ENCODE data around the gene SRGAP2.
"Not testable (repeated sequence)": the region's sequence is repeated elsewhere in the genome, so short reads cannot be mapped to it uniquely, and the experiment has no call there.

Gene SRGAP2

DNA sequence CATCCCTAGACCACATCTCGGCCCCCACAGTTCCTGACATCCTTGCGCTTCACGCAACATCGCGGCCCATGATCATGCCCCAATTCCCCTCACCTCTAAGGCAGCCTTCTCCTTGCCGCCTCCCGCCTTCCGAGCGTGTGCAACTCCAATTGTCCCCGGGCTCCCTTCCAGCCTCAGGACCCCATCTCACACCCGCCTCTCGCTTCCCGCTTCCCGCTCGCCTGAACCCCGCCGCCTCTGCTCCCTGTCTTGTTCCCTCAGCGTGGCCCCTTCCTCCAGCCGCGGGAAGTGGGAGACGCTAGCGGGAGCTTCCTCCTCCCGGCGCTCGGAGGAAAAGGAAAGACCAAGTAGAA lies 794 bp downstream of the SRGAP2 start:
- intact Hi-C loops (cut with DNase I) = not testable (repeated sequence)
- peak in 5 of 42 donors; percentile 9 to 37 (median 21) for DNase-seq

DNA sequence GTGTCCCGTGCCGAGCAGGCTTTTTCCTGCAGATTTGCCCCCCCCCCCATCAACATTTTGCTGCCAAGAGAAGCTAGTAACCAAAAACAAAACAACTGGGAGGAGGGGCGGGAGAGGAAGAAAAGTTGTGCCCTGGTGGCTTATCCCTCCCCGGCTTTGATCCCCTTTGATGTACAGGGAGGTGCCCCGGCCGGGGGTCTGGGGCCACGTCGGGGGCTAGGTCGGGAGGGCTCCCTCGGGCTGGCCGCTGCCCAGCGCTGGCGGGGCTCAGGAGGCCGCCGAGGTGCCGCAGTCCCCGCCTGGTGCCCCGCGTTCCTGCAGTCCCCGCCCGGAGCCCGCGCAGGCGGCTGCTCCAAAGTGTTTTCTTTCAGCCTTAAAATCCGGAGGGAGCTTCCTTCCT lies 1.5 kb downstream of the SRGAP2 start:
- peak in 19 of 42 donors; percentile 3 to 45 (median 15) for DNase-seq
- intact Hi-C loops (cut with DNase I) = not testable (repeated sequence)

- intact Hi-C loops (cut with DNase I) = not testable (repeated sequence)
- peak in 29 of 42 donors; percentile 4 to 51 (median 21) for DNase-seq
Observed at GRCh38 chr1:206205569-206205968, 2.2 kb downstream of the SRGAP2 start.

DNA sequence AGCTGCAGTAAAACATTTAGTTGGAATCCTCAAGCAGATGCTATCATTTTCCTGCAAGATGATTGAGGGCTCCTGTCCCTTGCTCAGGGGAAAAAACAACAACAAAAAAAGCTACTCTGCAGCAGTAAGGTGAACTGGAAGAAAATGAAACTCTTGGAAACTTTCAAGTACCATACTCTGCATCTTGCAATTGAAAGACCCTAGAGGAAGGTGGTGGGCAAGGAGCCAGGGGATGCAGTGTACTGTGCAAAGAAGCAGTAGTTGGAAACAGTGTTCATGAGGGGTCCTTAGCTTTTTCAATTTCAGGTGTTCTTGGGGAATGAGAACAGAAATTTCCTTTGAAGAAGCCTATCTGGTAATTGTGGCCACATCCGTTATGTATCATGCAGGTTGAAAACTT lies 7.5 kb downstream of the SRGAP2 start:
- peak in 8 of 42 donors; percentile 10 to 51 (median 18) for DNase-seq
- intact Hi-C loops (cut with DNase I) = not testable (repeated sequence)

GRCh38 chr1:206215600-206216392 lies 12.5 kb downstream of the SRGAP2 start:
- DNase-seq; intact Hi-C loops (cut with DNase I): not testable (repeated sequence)

GRCh38 chr1:206218285-206218684 lies 14.9 kb downstream of the SRGAP2 start:
- intact Hi-C loops (cut with DNase I) = not testable (repeated sequence)

GRCh38 chr1:206218765-206219164 lies 15.4 kb downstream of the SRGAP2 start:
- intact Hi-C loops (cut with DNase I) = not testable (repeated sequence)

More at GRCh38 chr1:206218285-206218684, 14.9 kb downstream of the SRGAP2 start:
- not testable (repeated sequence) for DNase-seq

DNA sequence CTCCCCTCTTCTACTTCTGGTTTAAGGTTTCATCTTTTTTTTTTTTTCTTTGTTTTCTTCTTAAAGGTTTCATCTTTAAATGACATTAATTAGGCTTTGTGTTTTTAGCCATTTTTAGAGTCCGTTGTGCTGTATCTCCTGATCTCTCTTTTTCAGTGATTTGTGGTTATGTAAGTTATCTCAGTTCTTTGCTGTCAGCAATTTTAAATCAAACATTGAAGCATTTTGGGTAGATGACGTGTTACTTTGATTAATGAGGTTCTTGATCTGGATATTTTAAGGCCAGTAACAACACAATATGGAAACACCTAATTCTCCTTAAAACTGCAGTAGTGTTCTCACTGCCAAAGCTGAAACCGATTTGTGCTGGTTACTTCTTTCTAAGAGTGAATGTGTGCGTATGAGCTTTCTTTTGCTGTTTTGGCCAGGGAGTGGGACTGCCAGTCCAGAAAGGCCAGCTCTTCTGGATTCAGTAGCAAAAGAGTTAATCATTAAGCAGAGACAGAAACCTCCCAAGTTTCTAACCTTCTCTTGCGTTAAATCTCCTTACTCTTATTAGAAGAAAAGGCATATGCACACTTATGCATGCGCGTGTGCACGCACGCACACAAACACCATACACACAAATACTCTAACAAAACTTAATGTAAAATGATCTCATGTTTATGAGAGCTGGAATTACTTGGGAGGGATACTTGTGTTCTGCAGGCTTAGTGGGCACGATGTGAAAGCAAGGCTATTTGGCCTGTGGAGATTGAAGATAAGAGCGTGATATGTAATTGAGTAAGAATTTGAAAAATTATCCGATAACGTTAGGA lies 16.4 kb downstream of the SRGAP2 start:
- intact Hi-C loops (cut with DNase I); DNase-seq: not testable (repeated sequence)

More at GRCh38 chr1:206218765-206219164, 15.4 kb downstream of the SRGAP2 start:
- not testable (repeated sequence) for DNase-seq

DNA sequence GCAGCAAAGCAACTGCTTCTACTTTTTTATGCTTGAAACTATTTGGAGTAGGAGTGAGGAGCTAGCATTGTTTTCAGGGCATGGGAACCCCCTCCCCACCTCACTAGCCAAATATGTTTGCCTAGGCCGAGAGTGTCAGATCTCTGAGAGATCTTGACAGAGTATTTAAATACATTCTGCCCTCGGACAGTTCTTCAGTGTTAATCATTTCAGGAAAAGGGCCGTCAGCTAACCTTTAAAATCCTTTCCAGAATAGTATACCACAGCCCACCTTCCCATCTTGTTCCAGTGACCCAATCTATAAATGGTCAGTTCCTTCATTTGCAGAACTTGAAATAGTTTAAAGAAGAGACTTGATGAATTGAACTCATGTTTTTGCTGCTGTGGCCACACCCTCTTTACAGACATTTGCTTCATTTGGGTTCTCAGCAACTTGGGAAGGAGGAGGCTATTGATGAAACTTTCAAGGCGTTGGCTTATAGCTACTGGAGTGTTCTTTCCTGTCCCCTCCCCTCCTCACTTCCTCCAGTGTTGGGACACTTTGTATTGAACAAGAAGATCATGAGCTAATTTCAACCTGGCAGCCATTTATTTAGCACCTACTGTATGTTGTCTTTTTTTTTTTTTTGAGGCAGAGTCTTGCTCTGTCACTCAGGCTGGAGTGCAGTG lies 17.1 kb downstream of the SRGAP2 start:
- DNase-seq = not testable (repeated sequence)

DNA sequence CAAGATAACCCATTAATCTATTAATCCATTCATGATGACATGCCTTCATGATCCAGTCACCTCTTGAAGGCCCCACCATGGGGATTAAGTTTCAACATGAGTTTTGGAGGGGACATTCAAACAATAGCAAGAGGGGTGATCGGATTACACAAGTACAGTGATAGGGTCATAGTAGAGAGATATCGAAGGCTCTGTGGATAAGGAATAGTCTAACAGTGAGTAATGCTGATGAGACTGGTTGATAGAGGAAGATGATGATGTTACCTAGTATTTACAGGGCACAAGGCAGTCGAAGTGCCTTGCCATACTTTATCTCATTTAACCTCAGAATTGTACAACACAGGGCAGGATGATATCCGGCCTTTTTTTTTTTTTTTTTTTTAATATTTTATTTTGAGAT lies 18.2 kb downstream of the SRGAP2 start:
- intact Hi-C loops (cut with DNase I) = not testable (repeated sequence)

More for the DNA sequence above, 17.1 kb downstream of the SRGAP2 start:
- intact Hi-C loops (cut with DNase I) = not testable (repeated sequence)

GRCh38 chr1:206224190-206224776 lies 20.9 kb downstream of the SRGAP2 start:
- DNase-seq; intact Hi-C loops (cut with DNase I): not testable (repeated sequence)

More for the DNA sequence above, 18.2 kb downstream of the SRGAP2 start:
- not testable (repeated sequence) for DNase-seq

GRCh38 chr1:206225386-206225785 lies 22.0 kb downstream of the SRGAP2 start:
- intact Hi-C loops (cut with DNase I) = not testable (repeated sequence)

DNA sequence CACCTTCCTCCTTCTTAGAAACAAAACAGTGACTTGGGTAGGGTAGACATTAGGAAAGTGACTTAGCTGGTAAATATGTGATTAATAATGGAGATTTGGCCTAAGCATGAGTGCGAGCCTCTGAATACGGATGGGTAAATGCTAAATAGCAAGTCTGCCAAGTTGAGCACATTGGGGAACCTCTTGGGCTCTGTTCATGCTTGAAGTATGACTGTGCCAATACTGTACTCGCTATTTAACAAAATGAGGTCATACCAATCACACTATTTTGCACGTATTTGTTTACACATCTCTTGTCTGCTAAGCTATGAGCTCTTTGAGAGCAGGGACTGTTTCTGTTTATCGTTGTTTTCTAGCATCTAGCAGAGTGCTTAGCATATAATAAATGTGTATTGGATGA lies 23.5 kb downstream of the SRGAP2 start:
- DNase-seq; intact Hi-C loops (cut with DNase I): not testable (repeated sequence)

More at GRCh38 chr1:206225386-206225785, 22.0 kb downstream of the SRGAP2 start:
- peak in 23 of 42 donors; percentile 3 to 60 (median 35) for DNase-seq

- DNase-seq; intact Hi-C loops (cut with DNase I): not testable (repeated sequence)
Observed at GRCh38 chr1:206229286-206229685, 25.9 kb downstream of the SRGAP2 start.

GRCh38 chr1:206231989-206232388 lies 28.6 kb downstream of the SRGAP2 start:
- DNase-seq; intact Hi-C loops (cut with DNase I): not testable (repeated sequence)

- DNase-seq; intact Hi-C loops (cut with DNase I): not testable (repeated sequence)
Observed at GRCh38 chr1:206232970-206233645, 29.8 kb downstream of the SRGAP2 start.

DNA sequence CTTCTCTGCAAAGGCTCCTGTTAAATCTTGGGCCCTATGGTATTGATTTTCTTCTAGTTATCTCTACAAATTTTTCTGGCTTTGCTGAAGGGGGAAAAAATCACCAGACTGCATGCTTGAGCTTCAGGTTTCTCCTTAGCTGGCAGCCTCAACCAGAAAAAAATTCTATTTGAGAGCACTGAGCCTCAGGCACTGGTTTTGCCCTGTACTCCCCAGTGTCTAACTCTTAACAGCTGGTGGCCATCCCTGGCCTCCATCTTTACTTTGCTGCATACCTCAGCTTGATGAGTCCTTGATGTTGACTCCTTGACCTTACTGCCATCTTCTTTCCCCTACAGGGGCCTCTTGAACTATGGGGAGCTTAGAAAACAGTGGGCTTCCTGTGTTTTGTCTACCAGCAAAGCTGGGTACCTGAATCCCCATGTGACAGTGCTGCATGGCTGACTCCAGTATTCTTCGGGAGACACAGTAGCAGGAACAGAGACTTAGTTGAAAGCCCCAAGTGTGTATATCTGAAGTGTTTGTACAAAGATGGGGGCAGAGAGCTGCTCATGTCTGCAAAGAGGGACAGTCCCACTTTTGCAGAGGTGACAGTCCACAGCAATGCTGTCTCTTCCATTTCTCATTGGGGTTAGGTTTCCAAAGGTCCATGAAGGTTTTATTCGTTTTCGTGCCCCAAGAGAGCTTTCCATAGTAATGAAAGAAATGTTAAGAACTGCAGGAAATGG lies 31.0 kb downstream of the SRGAP2 start:
- intact Hi-C loops (cut with DNase I); DNase-seq: not testable (repeated sequence)
